ENCODE measurements around the gene RASL12.
A peak's percentile ranks its signal among the peaks of the same experiment; 100 is the strongest.
"Not testable (repeated sequence)": the region's sequence is repeated elsewhere in the genome, so short reads cannot be mapped to it uniquely, and the experiment has no call there.

The RASL12 gene

DNA sequence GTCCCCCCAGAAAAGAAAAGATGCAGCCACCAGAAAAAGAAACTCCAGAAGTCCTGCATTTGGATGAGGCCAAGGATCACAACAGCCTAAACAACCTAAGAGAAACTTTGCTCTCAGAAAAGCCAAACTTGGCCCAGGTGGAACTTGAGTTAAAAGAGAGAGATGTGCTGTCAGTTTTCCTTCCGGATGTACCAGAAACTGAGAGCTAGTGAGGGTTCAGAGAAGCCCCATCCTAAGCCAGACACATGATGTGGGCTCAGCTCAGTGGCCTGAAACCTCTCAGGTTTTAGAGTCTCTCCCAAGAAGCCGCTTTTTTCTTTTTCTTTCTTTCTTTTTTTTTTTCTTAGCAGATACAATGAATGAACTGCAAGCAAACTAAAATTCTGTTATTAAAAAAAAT, 14.8 kb downstream of the RASL12 start:
- DNase-seq: no peak

DNA sequence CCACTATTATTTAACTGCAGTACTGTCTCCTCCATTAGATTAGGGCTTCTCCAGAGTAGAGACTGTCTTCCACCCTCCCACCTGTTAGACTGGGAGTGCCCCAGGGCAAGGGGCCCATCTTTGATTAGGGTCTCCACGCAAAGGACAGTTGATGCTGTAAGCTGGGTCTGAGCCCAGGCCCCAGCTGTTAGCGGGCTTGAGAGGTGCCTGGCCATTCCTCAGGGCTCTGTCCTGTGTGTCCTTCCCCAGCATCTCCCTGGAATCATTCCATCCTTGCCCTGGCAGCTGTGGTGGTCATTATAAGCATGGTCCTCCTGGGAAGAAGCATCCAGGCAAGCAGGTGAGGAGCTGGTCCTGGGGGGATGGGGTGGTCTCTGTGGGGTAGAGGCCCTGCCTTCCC, 16.5 kb downstream of the RASL12 start:
- DNase-seq: no peak

DNA sequence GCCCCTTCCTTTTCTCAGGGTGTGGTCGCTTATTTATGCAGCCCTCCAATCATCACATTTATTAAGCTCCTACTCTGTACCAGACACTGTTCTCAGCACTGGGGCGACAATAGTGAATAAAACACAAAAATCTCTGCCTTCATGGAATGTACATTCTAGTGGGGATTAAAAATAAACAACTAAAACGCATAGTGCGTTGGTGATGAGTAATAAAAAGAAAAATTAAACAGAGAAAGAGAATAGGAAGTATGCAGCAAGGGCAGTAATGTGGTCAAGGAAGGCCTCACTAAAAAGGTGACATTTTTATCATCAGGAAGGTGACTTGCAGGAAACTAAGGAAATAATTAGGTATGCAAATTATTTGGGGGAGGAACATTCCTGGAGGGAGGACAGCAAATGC, 17.5 kb downstream of the RASL12 start:
- no peak for DNase-seq

DNA sequence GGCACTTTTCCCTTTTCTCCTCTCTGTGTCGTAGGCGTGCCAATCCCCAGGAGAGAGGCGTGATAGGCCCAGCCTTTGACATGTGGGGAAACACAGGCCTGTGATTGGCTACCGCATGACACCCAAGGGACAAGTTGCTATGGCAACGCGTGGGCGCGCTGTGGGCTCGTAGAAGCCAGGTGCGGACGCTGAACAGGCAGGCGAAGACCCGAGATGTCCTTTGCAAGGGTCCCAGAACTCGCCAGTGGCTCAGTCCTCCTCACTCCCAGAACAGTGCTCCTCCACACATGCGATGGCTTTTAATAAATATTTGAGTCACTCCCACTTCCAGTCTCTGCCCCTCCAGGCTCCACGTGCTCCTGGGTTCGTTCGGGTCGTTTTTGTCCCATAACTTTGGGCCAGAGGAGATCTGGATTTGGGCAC, 18.4 kb downstream of the RASL12 start:
- DNase-seq: peak; percentile 83

DNA sequence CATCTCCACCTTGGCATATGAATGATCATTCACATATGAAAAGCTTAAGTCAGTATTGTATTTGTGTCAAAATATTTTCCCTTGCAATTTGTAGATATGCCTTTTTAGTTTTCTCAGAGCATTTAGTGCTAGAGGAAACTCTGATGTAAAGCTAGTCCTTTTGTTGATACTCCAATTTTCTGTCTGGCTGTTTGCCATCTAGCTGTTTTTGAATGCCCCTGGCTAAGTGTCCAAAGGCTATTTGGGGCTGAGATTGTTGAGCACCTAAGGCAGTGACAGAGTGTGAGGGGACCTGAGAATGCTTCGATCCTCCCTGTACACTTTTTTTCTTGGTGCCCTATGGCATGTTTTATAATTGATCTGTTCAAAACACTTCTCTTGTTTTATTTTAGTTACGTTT, 19.6 kb downstream of the RASL12 start:
- DNase-seq: no peak

DNA sequence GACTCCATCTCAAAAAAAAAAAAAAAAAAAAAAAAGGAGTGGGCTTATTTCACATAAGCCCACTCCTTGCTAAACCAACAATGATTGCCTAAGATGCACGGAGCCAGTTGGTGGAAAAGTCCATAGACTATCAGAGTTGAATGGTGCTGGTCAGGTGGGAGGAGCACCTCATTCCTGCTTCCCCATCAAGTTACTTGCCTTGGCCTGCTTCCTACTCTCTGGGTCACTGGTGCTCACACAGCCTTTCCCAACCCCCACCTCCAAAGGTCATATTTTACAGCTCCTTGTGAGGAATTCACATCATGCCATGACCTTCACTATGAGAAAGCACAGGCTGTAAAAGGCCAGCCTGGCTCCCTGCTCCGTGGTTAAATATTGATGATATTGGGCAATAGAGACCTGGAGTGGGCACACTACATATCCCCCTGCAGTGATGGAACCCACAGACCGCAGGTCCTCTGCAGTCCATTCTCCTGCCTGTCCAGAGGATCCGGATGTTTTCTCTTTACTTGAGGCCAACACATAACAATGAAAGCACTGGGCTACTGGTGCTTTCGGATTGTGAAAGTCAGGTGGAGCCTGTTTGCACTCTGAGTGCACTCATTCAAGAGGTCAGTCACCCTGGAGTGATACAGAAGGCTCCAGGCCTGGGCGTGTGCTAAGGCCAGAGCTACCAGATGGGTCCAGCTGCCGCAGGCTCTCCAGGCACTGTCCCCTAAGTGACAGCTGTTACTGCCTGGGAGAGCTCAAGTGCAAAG, 22.9 kb downstream of the RASL12 start, which contains the start of gene SLC51B:
TSS of gene SLC51B (plus strand) at position 664 of the 758 bp plus-strand sequence. CDS start 4,618 bp downstream, outside the sequence.
- DNase-seq: no peak

DNA sequence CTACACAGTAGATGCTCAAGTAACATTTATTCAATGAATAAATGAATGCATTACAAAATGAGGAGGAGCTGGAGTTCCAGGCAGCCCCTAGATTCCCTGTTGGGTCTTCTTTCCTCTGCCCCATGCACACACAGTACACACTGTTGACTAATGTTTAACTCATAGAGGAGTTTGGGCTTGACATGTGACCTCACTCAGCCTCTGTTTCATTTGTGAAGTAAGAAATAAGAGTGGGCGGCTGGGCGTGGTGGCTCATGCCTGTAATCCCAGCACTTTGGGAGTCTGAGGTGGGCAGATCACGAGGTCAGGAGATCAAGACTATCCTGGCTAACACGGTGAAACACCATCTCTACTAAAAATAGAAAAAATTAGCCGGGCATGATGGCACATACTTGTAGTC, 23.6 kb downstream of the RASL12 start:
- DNase-seq: not testable (repeated sequence)

DNA sequence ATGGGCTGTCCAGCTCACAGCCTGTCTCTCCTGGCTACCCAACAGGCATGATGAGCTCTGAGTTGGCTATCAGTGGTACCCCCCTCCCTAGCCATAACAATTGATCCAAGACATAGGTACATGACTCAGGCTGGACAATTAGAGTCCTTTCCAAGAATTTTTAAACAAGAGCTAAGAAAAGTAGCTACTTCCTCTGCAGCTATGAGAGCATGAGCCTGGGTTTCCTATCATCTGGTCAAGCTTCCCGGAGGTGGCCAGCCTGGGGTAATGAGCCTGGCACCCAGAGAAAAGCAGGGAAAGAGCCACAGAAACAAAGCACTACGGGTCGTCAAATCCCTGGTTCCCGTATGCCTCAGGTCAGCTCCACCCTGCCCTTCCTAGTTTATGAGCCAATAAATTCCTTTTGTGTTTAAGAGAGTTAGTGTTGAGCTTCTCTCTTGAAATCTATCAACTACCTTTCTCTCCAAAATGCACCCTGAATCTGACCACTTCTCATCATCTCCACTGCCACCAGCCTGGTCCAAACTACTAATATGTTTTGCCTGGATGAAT, 24.9 kb downstream of the RASL12 start:
- no peak for DNase-seq

DNA sequence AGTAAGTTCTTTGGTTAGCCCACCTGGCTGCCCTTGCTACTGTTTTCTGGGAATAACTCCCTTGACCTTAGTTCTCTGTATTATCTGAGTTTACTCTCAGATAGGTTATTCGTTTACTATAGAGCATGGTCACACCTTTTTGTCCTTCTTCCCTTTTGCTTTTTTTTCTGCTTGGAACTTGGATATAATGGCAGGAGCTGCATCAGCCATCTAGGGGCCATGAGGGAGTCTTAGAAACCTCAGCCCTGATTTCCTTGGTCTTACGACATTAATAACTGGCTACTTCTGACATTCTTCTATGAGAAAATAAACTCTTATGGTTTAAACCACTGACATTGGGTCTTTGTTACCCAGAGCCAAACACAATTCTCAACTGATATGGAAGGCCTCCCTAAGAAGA, 26.0 kb downstream of the RASL12 start:
- DNase-seq: no peak

DNA sequence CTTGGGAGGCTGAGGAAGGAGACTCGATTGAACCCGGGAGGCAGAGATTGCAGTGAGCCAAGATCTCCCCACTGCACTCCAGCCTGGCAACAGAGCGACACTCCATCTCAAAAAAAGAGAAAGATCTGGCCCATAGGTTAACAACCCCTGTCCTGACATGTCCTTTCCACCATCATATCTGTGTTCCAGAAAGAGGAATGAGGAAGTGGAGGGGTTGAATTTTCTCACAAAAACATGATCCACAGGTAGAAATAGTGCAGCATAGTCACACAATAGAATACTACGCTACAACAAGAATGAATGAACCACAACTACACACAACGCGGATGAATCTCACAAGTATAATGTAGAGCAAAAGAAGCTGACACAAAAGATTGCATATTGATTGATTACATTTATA, 27.3 kb downstream of the RASL12 start:
- DNase-seq: no peak

DNA sequence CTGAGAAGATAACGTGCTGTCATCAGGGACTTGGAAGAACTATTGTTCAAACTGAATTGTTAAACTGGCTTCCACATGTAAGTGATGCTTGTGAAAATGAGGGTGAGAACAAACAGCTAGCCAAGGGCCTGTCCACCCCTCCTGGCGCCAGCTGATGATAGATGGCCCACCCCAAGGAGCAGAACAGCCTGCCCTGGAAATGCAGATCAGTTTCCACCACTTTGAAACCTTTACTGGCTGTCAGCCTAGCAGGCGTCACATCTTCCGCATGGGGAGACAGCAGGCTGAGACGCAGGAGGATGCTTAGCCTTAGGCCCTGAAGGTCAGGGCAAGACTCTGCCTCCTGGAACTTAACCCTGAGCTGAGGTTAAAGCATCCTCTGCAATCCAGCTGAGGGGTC, 29.0 kb downstream of the RASL12 start:
- no peak for DNase-seq

DNA sequence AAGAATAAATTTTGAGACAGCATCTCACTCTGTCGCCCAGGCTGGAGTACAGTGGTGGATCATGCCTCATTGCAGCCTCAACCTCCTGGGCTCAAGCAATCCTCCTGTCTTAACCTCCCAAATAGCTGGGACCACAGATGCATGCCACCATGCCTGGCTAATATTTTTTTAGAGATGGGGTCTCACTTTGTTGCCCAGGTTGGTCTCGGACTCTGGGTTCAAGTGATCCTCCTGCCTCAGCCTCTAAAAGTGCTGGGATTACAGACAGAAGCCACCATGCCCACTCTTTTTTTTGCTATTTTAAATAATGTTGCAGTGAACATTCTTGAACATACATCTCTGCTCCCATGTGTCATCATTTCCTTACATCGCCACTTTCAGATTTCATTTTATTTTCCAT, 29.4 kb downstream of the RASL12 start:
- DNase-seq: no peak

DNA sequence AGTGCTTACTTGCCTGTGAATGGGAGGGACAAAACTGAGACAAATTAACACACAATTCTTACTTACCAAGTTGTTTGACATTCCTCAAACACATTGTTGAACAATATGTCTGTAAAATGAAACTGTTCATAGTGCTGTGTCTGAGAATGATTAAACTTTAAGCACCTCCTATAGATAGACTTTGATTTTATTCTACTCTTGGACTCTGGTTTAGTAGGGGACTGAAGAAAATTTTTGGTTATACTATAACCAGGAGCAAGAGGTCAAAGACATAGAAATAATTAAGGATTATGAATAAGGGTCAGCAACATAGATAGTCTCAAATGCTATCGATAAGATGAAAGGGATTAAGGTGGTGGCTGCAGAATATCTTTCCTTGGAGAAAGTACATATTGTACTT, 30.5 kb downstream of the RASL12 start:
- DNase-seq: no peak

DNA sequence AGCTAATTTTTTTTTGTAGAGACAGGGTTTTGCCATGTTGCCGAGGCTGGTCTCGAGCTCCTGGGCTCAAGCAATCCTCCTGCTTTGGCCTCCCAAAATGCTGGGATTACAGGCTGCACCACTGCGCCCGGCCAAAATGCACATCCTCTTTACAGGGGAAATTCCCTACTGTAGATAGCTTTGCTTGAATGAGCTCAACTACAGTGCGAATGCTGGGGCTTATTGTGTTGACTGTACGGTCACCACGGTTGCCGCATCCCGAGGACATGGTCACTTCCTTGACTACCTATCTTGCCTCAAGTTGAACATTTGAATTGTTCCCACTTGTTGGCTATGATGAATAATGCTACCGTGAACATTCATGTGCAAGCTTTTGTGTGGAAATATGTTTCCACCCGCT, 33.1 kb downstream of the RASL12 start:
- DNase-seq: no peak

DNA sequence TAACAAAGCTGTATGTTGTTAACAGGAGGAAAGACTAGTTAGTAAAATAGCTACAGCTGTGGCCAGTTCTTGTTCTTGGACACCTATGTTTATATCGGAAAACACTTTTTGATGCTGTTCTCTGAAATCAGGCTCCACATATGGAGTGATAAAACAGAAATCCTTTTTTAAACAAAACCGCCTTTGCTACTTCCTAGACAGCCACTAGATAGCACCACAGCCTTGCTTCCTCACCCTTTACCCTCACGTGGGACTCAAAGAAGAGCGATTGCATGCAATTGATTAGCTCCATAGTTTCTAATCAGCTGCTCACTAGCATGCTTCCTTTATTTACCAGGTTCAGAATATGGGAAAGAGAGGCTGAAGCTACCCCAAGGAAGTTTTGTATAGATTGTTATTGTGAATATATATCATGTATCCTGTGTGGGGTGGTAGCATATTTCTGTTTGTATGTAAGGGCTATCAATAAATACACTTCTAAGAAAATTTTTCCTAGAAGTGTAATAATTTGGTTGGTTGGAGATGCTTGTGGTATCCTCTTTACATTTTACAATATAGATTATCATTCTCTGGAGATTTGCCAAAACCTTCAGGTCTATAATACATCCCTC, 34.0 kb downstream of the RASL12 start:
- DNase-seq: peak; percentile 59

DNA sequence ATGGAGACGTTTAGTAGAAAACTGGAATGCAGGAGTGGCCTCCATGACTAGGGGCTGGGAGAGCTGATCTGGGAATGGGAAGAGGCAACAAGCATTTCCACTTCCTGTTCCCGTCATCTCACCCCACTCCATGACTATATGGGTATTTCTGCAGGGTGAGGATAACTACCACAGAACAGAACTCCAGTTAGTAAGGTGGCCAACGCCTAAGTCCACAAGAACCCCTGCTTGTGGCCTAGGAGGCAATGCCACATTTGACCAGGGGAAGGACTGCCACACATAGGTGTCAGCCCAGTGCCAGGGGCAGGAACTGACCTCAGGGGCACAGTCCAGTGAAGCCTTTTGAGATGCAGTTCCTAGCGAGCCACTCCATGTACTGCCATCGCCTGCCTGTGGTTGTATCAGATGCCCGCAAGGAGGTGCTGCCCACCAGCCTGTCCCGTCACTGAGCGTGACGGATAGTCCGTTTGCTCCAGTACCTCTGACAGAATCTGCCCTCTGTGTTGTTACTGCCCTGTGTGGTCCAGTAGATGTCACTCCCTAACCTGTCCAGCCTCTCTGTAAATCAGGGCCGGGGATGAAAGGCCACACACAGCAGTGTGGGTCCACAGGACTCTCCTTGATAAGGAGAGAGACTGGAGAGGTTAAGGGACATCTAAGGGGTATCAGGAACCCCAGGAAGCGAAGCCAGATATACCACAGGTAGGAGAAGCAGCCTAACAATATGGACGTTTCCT, 34.8 kb downstream of the RASL12 start:
- peak; percentile 47 for DNase-seq

DNA sequence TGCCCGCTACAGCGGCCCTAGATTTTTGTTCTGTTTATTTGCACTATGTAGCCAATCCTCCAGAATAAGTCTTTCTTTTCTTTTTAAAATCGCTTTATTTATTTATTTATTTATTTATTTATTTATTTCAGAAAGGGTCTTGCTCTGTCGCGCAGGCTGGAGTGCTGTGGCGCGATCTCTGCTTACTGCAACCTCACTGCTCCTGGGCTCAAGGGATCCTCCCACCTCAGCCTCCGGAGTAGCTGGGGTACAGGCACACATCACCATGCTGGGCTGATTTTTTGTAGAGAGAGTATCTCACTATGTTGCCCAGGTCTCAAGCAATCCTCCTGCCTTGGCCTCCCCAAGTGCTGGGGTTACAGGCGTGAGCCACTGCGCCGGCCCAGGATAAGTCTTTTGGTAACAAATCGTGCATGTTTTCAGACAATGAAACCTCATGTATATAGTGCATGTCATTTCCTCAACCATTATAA, 38.0 kb downstream of the RASL12 start:
- no peak for DNase-seq

DNA sequence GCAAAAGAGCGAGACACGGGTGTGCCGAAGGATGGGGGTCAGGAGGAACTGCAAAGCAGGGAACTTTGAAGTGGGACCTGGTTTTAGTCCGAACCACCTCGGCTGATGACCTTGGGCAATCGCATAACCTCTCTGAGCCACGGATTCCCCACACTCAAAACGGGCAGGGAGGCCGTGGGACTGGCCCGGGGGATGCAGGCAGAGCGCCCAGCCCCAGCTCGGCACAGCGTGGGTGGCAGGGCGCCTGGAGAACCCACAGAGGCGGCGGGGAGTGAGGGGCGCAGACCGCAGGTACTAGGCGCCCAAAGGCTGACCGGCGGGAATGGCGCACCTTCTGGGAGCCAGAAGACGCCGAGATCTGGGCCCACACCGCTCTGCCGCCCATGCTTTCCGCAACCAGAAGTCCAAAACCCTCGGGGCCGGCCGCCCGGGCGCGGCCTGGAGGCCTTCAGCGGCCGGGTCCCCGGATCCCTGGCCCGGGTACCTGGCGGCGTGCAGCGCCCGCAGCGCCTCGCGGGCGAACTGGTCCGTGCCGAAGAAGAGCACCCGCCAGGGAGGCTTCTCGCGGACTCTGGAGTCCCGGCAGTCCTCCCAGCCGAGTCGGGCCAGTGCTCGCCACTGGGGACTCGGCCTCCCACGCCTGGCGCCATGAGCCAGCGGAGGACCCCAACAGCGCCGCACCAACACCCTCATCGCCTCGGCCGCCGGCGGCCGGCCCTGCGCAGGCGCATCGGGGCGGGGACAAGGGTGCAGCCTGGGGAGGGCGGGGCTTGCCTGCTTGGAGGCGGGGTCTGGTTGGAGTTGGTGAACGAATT, 38.7 kb downstream of the RASL12 start, which contains the start of gene MTFMT:
TSS of gene MTFMT (minus strand) at position 719 of the 815 bp plus-strand sequence. CDS start at position 693, 26 bp downstream.
- peak; percentile 23 for DNase-seq

DNA sequence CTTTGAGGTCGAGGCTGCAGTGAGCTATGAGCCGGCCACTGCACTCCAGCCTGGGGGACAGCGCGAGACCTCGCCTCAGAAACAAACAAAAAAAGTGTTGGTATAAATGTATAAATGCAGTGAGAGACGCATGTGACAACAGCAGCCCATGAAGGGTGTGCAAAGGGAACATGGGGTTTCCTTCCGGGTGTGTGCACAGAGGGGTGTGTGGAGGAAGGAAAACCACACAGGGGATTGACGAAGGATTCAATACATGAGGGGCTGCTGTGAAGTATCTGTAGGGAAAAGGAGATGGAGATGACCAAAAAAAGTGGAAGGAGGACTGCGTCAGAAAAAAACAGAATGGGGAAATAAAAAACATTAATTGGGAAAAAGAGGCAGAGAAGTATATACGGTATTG, 39.5 kb downstream of the RASL12 start:
- no peak for DNase-seq

DNA sequence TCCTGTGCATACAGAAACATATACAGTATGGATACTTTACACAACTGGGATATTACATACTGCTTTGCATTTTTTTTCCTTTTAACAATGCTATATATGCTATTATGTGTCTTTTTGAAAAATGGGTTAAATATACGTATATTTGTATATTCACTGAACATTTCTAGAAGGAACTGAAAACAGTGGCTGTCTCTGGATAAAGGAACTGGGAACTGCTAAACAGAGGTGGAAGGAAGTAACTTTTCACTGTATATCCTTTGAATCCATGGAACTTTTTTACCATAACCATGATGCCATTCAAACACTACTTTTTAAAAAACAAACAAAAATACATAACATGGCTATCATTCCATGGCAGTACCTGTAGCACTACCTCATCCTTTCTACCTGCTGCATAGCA, 40.2 kb downstream of the RASL12 start:
- no peak for DNase-seq

DNA sequence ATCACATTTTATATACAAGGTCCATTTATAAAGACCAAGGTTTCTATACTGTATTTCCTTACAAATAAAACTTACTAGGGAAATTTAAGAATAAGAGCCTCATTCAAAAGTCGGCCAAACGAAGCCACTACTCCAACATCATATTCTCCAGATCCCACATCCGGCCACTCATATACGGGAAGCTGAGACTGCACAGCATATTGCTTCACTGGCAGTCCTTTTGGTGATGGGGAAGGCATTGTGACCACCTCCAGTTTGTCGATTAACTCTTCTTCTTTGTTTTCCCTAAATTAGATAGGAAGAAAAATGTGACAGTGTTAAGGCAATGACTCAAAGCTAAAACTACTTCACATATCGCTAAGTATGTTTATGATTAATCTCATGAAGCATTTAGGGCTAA, 41.0 kb downstream of the RASL12 start:
- DNase-seq: no peak

DNA sequence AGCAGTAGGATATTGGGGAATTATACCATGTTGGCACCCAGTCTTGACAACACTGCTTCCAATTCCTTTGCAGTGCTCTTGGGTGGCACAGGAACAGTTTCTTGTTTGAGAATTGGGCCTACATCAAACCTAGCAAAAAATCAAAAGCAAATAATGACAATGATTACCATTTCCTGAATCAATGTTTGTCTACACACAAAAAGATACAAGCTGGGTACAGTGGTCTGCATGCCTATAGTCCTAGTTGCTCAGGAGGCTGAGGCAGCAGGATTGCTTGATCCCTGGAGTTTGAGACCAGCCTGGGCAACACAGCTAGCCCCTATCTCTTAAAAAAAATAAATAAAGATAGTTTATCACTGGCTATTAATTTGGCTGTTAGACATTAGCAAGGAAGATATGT, 46.3 kb downstream of the RASL12 start:
- no peak for DNase-seq

DNA sequence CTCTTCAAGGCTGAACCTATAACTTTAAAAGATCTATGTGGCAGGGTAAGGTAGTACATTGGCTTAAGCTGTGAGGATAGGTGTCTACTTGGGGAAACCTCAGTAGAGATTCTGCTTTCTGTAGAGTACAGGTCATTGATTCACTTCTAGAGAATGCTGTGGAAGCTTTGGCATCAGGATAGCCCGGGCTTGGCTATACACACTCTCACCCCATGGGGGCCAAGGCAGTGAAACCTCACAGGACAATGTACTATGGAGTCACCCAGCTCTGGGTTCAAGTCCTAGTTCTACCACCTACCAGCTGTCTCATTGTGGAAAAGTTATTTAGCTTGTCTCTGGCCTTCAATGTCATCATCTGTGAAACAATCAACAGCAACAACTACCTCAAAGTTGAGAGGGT, 47.4 kb downstream of the RASL12 start:
- no peak for DNase-seq

Data from NCI-H1694 treated with DMSO at 0.1 percent for 48 hours (cell line).